Heart left ventricle (tissue), 16 donors: ENCODE results near the gene BCAR1. TPM values are rescaled to one million over a fixed set of nuclear protein-coding genes. Genes with fewer than 3 reads are reported as not detected.

Experiments used
- ATAC-seq, 4 donors: fragments of 200-7000 bp; cut with Tn5 transposase; one replicate each; pipeline ENCODE4 v1.9.1; 2020 to 2022; ENCODE audit warnings: moderate library complexity in 4 of 4, mild to moderate bottlenecking in 3 of 4, moderate number of reproducible peaks in 1 of 4
- DNase-seq, 5 donors: peaks; one replicate each; pipeline ENCODE4 v3.0.0-alpha.2; 2020
- H3K27ac ChIP-seq, 12 donors: fragments of 200-600 bp; sonication (generic) in 4 of 12; one replicate each; pipeline versions ENCODE4 v1.5.0 to v1.8.0; 2016 to 2022; ENCODE audit warnings: mild to moderate bottlenecking in 2 of 12
- H3K27me3 ChIP-seq, 9 donors: fragments of 200-600 bp; sonication (generic) in 2 of 9; one replicate each; pipeline versions ENCODE4 v1.5.1 to v1.8.0; 2016 to 2022; ENCODE audit warnings: mild to moderate bottlenecking in 3 of 9
- H3K36me3 ChIP-seq, 9 donors: fragments of 200-600 bp; sonication (generic) in 2 of 9; one replicate each; pipeline versions ENCODE4 v1.5.0 to v1.8.0; 2018 to 2022; ENCODE audit warnings: mild to moderate bottlenecking in 2 of 9
- H3K4me1 ChIP-seq, 12 donors: fragments of 200-600 bp; sonication (generic) in 4 of 12; one replicate each; pipeline versions ENCODE4 v1.5.0 to v1.8.0; 2016 to 2022; ENCODE audit warnings: mild to moderate bottlenecking in 3 of 12
- H3K4me3 ChIP-seq, 12 donors: fragments of 200-600 bp; sonication (generic) in 4 of 12; one replicate each; pipeline versions ENCODE4 v1.5.0 to v1.8.0; 2017 to 2022; ENCODE audit warnings: mild to moderate bottlenecking in 9 of 12, moderate library complexity in 4 of 12
- H3K9me3 ChIP-seq, 12 donors: fragments of 200-600 bp; sonication (generic) in 4 of 12; one replicate each; pipeline versions ENCODE4 v1.5.0 to v1.8.0; 2016 to 2022; ENCODE audit warnings: mild to moderate bottlenecking in 1 of 12
- CTCF ChIP-seq, 12 donors: fragments of 200-600 bp; sonication (generic) in 4 of 12; IDR thresholded peaks; one replicate each; pipeline versions ENCODE4 v1.5.0 to v1.8.0; 2018 to 2022; ENCODE audit warnings: antibody characterized with exemption in 12 of 12, mild to moderate bottlenecking in 5 of 12
- POLR2A ChIP-seq, 2 donors: fragments of 450-650 bp; IDR thresholded peaks; one replicate each; pipeline ENCODE4 v1.6.1; 2017; ENCODE audit warnings: antibody characterized with exemption in 2 of 2, mild to moderate bottlenecking in 2 of 2, moderate library complexity in 2 of 2
- WGBS, 4 donors: extraction: QIAGEN DNeasy Blood & Tissue Kit in 2 of 4; methylation state at CpG; one replicate each; pipeline versions ENCODE4 v1.1.5 to v1.1.7; 2013 to 2018; 5-methylcytosine and 5-hydroxymethylcytosine counted together
- intact Hi-C, 10 donors: fragments of 100-400 bp; cut with DNase I; formaldehyde crosslinking; loops; one replicate each; pipeline versions ENCODE4 v1.11.1 to v1.14.2; 2022
- polyA plus RNA-seq, 2 donors: library from polyadenylated mRNA; stranded (reverse); fragments of 200-250 nt; gene quantifications; one replicate each; pipeline ENCODE4 v1.2.3, GENCODE V29; 2013
- total RNA-seq, 9 donors: library from RNA; depleted of rRNA in 2 of 9; stranded (reverse); fragments of >200 nt in 2 of 9; fragmentation: NEBNext Ultra II Directional in 3 of 9; extraction: Animal tissue kit (Norgen Biotek cat#: 25700) in 3 of 9; gene quantifications; one replicate each; pipeline versions ENCODE4 v1.1.0 to v1.2.4, GENCODE V29; 2016 to 2023
- donor health status: ischemic (EF 13 %, LVEDD 7.1; RV severe dilation, severe dysfunction).
- donor health status: healthy with polysubstance abuse.
- donor health status: DM: no; HTN: yes; CAD: no.
- donor health status: DM: no; HTN: no; CAD: no.
- donor health status: ischemic (EF 25% LVEDD 6.9; RV normal size, moderate dysfunction).
- donor health status: ischemic (EF 25% LVEDD 5.7; RV mildly dilated, moderate dysfunction).
- donor health status: healthy.
- donor health status: DM: yes; HTN: yes; CAD: no.
- donor health status: ischemic (EF 35%, LVEDD 5.7; RV mildly dilated, moderate dysfunction).
- donor health status: nonischemic (EF 11% LVEDD 7.7; RV severe dilation, severe dysfunction).
- donor health status: DM: yes; HTN: yes; CAD: no.
- donor health status: PGD.
- donor health status: ischemic (EF 29% LVEDD 5.4; RV normal size, mild dysfunction).
- donor health status: nonischemic (EF 23%, LVEDD 6.1; RV moderate dilation, normal function).

BCAR1 gene
- total and polyA plus RNA-seq, 11 donors, result 51.4 to 129 (median 72.0) TPM

GRCh38 chr16:75294773-75295459, 43.5 kb upstream of the BCAR1 start:
- no peaks in the 10 kb centered on the region for H3K9me3 ChIP-seq
- ATAC-seq, result no peak
- no peaks in the 10 kb centered on the region for H3K27me3 ChIP-seq
- peaks cover 0 to 65% (median 38%) of the 10 kb centered on the region in 9 donors for H3K36me3 ChIP-seq
- DNase-seq, result no peak
- 95 to 98% (median 97%) methylated on average over 6 of the region's 6 CpGs for WGBS, 4 donors
- H3K27ac ChIP-seq, result peak overlapping the region in 2 of 12 donors; percentile 10 to 65
- peaks cover 0 to 25% (median 14%) of the 10 kb centered on the region in 12 donors for H3K4me1 ChIP-seq
- no peak for TF ChIP-seq POLR2A (IDR thresholded peaks at IDR 0.05)
- TF ChIP-seq CTCF (IDR thresholded peaks at IDR 0.05), result no peak
- intact Hi-C loops, result no loop called here
- H3K4me3 ChIP-seq, result no peak overlapping the region

GRCh38 chr16:75293772-75294171, 42.3 kb upstream of the BCAR1 start:
- intact Hi-C loops, result no loop called here
- no peak overlapping the region for H3K27ac ChIP-seq
- peaks cover 4 to 36% (median 21%) of the 10 kb centered on the region in 12 donors for H3K4me1 ChIP-seq
- no peak for DNase-seq
- TF ChIP-seq CTCF (IDR thresholded peaks at IDR 0.05) (no peak), POLR2A (IDR thresholded peaks at IDR 0.05) (no peak)
- H3K27me3 ChIP-seq, result no peaks in the 10 kb centered on the region
- WGBS, 4 donors, result 94 to 97% (median 94%) methylated on average over 6 of the region's 6 CpGs
- peaks cover 0 to 64% (median 31%) of the 10 kb centered on the region in 9 donors for H3K36me3 ChIP-seq
- no peak overlapping the region for H3K4me3 ChIP-seq
- no peaks in the 10 kb centered on the region for H3K9me3 ChIP-seq
- no peak for ATAC-seq

- no peak for DNase-seq
- no peak for ATAC-seq
- no peaks in the 10 kb centered on the region for H3K9me3 ChIP-seq
- H3K36me3 ChIP-seq, result peaks cover 0 to 59% (median 27%) of the 10 kb centered on the region in 9 donors
- intact Hi-C loops, result no loop called here
- H3K4me3 ChIP-seq, result no peak overlapping the region
- no peak overlapping the region for H3K27ac ChIP-seq
- H3K27me3 ChIP-seq, result no peaks in the 10 kb centered on the region
- TF ChIP-seq CTCF (IDR thresholded peaks at IDR 0.05) (no peak), POLR2A (IDR thresholded peaks at IDR 0.05) (no peak)
- 87 to 94% (median 90%) methylated on average over 4 of the region's 4 CpGs for WGBS, 4 donors
- H3K4me1 ChIP-seq, result peaks cover 4 to 42% (median 26%) of the 10 kb centered on the region in 12 donors
Measured at GRCh38 chr16:75293173-75293572, 41.7 kb upstream of the BCAR1 start.

GRCh38 chr16:75292691-75293090, 41.3 kb upstream of the BCAR1 start:
- no peaks in the 10 kb centered on the region for H3K9me3 ChIP-seq
- peaks cover 4 to 46% (median 26%) of the 10 kb centered on the region in 12 donors for H3K4me1 ChIP-seq
- no peak for ATAC-seq
- H3K27ac ChIP-seq, result no peak overlapping the region
- 61 to 82% (median 69%) methylated on average over 3 of the region's 3 CpGs for WGBS, 4 donors
- DNase-seq, result no peak
- no peak overlapping the region for H3K4me3 ChIP-seq
- TF ChIP-seq CTCF (IDR thresholded peaks at IDR 0.05), result no peak
- no peak for TF ChIP-seq POLR2A (IDR thresholded peaks at IDR 0.05)
- H3K36me3 ChIP-seq, result peaks cover 0 to 54% (median 27%) of the 10 kb centered on the region in 9 donors
- intact Hi-C loops, result no loop called here
- H3K27me3 ChIP-seq, result no peaks in the 10 kb centered on the region
